Endothelial cell of umbilical vein (primary cell): Measurements from ENCODE around the gene IRF8.

Source experiments
- CTCF ChIP-seq, 2 donors: IDR thresholded peaks; 1 replicate in 1 of 2; 2 replicates in 1 of 2; pipeline ENCODE4 v1.5.1; 2011; ENCODE audit warnings: low read length in 2 of 2, mild to moderate bottlenecking in 2 of 2, moderate library complexity in 2 of 2, control low read depth in 1 of 2, inconsistent platforms in 1 of 2, low read depth in 1 of 2; ENCODE audit not compliant: insufficient read depth in 1 of 2; ENCODE audit errors: extremely low read depth in 1 of 2
- EZH2 ChIP-seq: IDR thresholded peaks from 2 replicates; pipeline ENCODE4 v1.6.1; 2012; ENCODE audit warnings: borderline replicate concordance, low read depth, mild to moderate bottlenecking, moderate library complexity, low read length, inconsistent platforms; ENCODE audit not compliant: severe bottlenecking
- JUN ChIP-seq: IDR thresholded peaks from 2 replicates; pipeline ENCODE4 v1.6.1; 2011; ENCODE audit warnings: borderline replicate concordance, low read depth; ENCODE audit not compliant: insufficient read length, insufficient read depth
- POLR2AphosphoS5 ChIP-seq: IDR thresholded peaks from 2 replicates; pipeline ENCODE4 v1.6.1; 2012; ENCODE audit warnings: low read depth, mild to moderate bottlenecking, control low read depth, low read length, moderate library complexity; ENCODE audit not compliant: insufficient read depth

DNA sequence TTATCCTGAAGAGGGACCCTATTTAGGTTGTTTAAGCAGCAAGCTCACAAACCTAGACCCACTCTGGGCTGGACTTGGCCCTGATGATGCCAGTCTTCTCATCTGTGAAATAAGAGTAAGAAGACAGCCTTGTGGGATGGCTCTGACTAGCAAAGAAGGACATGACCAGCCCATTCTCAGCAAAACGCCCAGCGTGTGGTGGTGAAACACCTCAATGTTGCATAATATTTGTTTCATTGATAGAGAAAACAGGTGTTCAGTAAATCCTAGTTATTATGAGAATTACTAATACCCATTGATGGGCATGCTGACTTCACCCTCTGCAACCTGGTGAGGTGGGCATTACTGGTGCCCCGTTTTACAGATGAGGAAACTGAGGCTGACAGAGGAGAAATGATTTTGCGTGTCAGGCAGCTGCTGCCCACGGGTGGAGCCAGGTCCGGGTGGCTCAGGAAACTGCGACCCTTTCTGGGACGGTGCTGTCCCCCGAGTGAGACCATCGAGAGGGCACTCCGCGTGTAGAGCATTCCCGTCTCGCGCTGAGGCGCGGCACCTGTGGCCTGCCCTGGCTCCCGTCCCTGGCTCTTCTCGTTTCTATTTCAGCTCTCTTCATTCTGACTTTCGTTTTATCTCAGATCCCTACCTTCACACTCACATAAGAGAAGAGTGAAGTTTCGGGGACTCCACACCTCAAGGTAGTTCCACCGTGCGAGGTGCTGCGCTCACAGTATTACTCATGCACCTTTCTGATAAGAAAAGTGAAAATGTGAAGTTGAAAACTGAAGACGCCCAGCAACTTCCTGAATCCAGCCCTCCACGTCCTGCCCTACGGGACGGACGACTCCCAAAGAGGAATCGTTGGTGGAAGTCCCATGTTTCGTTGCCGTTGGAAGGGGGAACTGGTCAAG is 48.5 kb downstream of the IRF8 start:
- TF ChIP-seq POLR2AphosphoS5 (no peak), CTCF (IDR thresholded peaks at IDR 0.05; ENCODE audit: extremely low read depth in 1 of 2, insufficient read depth in 1 of 2, low read depth in 1 of 2, low read length in 2 of 2) (no peak), JUN (no peak), EZH2 (no peak)
